NOMO-1 treated with dmso at 0.1 percent for 144 hours (cell line): ENCODE measurements around the gene OBP2A.

ENCODE experiments used
- DNase-seq: peaks from one replicate; lab custom pipeline; 2025; ENCODE audit not compliant: unreplicated experiment; lab: John Stamatoyannopoulos, UW

OBP2A gene

GRCh38 chr9:135592331-135592590 lies 46.3 kb downstream of the OBP2A start:
- DNase-seq = no peak

- no peak for DNase-seq
Observed at GRCh38 chr9:135592625-135593024, 46.7 kb downstream of the OBP2A start.

GRCh38 chr9:135596211-135596610 lies 50.3 kb downstream of the OBP2A start:
- DNase-seq = no peak
